OCI-LY1 (cell line): ENCODE data around the gene EXD3.

Experiments used
- H2AFZ ChIP-seq: fragments of 200-600 bp; sonication (generic), shearing (Covaris generic); 2 replicates; pipeline ENCODE4 v1.6.0; 2014; ENCODE audit warnings: antibody characterized with exemption, mild to moderate bottlenecking, low read length
- H3F3A ChIP-seq: fragments of 200-600 bp; sonication (generic), shearing (Covaris generic); 2 replicates; pipeline ENCODE4 v1.6.0; 2014; ENCODE audit warnings: mild to moderate bottlenecking, antibody characterized with exemption, low read length, moderate library complexity; ENCODE audit not compliant: insufficient read depth
- H3K27ac ChIP-seq: fragments of 200-600 bp; sonication (generic); 2 replicates; pipeline ENCODE4 v1.5.1; 2014; ENCODE audit warnings: low read length, mixed run types, mild to moderate bottlenecking, low read depth; ENCODE audit not compliant: poor library complexity, severe bottlenecking
- H3K27me3 ChIP-seq: fragments of 200-600 bp; sonication (generic); 2 replicates; pipeline ENCODE4 v1.6.0; 2014; ENCODE audit warnings: antibody characterized with exemption, mild to moderate bottlenecking, low read length, moderate library complexity; ENCODE audit not compliant: insufficient read depth
- H3K36me3 ChIP-seq: fragments of 200-600 bp; sonication (generic); 2 replicates; pipeline ENCODE4 v1.6.1; 2014; ENCODE audit warnings: mild to moderate bottlenecking, antibody characterized with exemption, low read length, moderate library complexity, mixed read lengths; ENCODE audit not compliant: insufficient read depth
- H3K4me1 ChIP-seq: fragments of 200-600 bp; sonication (generic); 2 replicates; pipeline ENCODE4 v1.5.1; 2014; ENCODE audit warnings: mild to moderate bottlenecking, low read length, moderate library complexity; ENCODE audit not compliant: insufficient read depth, severe bottlenecking
- H3K4me2 ChIP-seq: fragments of 200-600 bp; sonication (generic), shearing (Covaris generic); 2 replicates; pipeline ENCODE4 v1.6.1; 2014; ENCODE audit warnings: low read length
- H3K4me3 ChIP-seq: fragments of 200-600 bp; sonication (generic); 2 replicates; pipeline ENCODE4 v1.5.1; 2014; ENCODE audit warnings: low read length, low read depth, mild to moderate bottlenecking, mixed read lengths; ENCODE audit not compliant: poor library complexity, severe bottlenecking
- H3K79me2 ChIP-seq: fragments of 200-600 bp; shearing (Covaris generic); 2 replicates; pipeline ENCODE4 v1.6.1; 2016; ENCODE audit warnings: mixed run types, low read length, mixed read lengths; ENCODE audit not compliant: insufficient read depth
- H3K9ac ChIP-seq: fragments of 200-600 bp; sonication (generic), shearing (Covaris generic); 2 replicates; pipeline ENCODE4 v1.6.1; 2014; ENCODE audit warnings: mild to moderate bottlenecking, low read length, mixed read lengths
- H3K9me2 ChIP-seq: fragments of 200-600 bp; sonication (generic), shearing (Covaris generic); 2 replicates; pipeline ENCODE4 v1.6.1; 2014; ENCODE audit warnings: low read depth, mild to moderate bottlenecking, low read length, mixed read lengths
- H3K9me3 ChIP-seq: fragments of 200-600 bp; shearing (Covaris generic); 2 replicates; pipeline ENCODE4 v1.6.1; 2014; ENCODE audit warnings: low read length, mixed read lengths
- H4K20me1 ChIP-seq: fragments of 200-600 bp; sonication (generic), shearing (Covaris generic); 2 replicates; pipeline ENCODE4 v1.6.0; 2016; ENCODE audit warnings: mild to moderate bottlenecking, low read length; ENCODE audit not compliant: insufficient read depth
- EZH2 ChIP-seq: fragments of 200-600 bp; sonication (generic), shearing (Covaris generic); IDR thresholded peaks from 2 replicates; pipeline ENCODE4 v1.8.0; 2017; ENCODE audit warnings: borderline replicate concordance, mixed run types, mild to moderate bottlenecking, antibody characterized with exemption, low read length, moderate library complexity, mixed read lengths
- TF ChIP-seq, protein P1 (sequence below): fragments of 200-600 bp; sonication (generic), shearing (Covaris generic); IDR thresholded peaks from 2 replicates; pipeline ENCODE4 v1.5.1; 2017; ENCODE audit warnings: mild to moderate bottlenecking, antibody characterized with exemption, low read length, moderate library complexity, mixed read lengths

EXD3 gene

DNA sequence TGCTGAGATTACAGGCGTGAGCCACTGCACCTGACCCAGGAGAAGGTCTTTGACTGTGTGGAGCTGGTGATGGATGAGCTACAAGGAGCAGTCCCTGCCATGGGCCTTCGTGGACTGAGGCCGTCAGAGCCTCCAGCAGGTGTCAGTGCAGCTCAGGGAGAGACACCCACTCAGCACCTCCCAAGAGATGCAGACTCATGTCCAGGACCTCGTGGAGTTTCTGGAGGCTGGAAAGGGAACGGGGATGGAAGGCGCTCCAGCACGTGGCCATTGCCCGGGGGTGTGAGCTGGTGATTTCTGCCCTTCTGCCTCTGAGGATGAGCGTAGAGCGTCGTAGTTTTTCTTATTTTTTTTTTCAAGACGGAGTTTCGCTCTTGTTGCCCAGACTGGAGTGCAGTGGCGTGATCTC lies 136.0 kb downstream of the EXD3 start:
- no peaks in the 10 kb centered on the region for H4K20me1 ChIP-seq
- H3K9me2 ChIP-seq, result no peaks in the 10 kb centered on the region
- no peak for TF ChIP-seq EZH2
- TF ChIP-seq, protein P1, sequence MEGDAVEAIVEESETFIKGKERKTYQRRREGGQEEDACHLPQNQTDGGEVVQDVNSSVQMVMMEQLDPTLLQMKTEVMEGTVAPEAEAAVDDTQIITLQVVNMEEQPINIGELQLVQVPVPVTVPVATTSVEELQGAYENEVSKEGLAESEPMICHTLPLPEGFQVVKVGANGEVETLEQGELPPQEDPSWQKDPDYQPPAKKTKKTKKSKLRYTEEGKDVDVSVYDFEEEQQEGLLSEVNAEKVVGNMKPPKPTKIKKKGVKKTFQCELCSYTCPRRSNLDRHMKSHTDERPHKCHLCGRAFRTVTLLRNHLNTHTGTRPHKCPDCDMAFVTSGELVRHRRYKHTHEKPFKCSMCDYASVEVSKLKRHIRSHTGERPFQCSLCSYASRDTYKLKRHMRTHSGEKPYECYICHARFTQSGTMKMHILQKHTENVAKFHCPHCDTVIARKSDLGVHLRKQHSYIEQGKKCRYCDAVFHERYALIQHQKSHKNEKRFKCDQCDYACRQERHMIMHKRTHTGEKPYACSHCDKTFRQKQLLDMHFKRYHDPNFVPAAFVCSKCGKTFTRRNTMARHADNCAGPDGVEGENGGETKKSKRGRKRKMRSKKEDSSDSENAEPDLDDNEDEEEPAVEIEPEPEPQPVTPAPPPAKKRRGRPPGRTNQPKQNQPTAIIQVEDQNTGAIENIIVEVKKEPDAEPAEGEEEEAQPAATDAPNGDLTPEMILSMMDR, result peak; percentile 42
- H2AFZ ChIP-seq, result no peak overlapping the region
- no peak overlapping the region for H3K4me3 ChIP-seq
- no peaks in the 10 kb centered on the region for H3K4me1 ChIP-seq
- 0 out of 2 replicates have a peak, but pooled peaks cover 4% of the 10 kb centered on the region for H3F3A ChIP-seq
- no peak overlapping the region for H3K27ac ChIP-seq
- no peaks in the 10 kb centered on the region for H3K36me3 ChIP-seq
- H3K9ac ChIP-seq, result no peak overlapping the region
- H3K9me3 ChIP-seq, result no peaks in the 10 kb centered on the region
- H3K79me2 ChIP-seq, result no peaks in the 10 kb centered on the region
- H3K4me2 ChIP-seq, result no peak overlapping the region
- H3K27me3 ChIP-seq, result no peaks in the 10 kb centered on the region

DNA sequence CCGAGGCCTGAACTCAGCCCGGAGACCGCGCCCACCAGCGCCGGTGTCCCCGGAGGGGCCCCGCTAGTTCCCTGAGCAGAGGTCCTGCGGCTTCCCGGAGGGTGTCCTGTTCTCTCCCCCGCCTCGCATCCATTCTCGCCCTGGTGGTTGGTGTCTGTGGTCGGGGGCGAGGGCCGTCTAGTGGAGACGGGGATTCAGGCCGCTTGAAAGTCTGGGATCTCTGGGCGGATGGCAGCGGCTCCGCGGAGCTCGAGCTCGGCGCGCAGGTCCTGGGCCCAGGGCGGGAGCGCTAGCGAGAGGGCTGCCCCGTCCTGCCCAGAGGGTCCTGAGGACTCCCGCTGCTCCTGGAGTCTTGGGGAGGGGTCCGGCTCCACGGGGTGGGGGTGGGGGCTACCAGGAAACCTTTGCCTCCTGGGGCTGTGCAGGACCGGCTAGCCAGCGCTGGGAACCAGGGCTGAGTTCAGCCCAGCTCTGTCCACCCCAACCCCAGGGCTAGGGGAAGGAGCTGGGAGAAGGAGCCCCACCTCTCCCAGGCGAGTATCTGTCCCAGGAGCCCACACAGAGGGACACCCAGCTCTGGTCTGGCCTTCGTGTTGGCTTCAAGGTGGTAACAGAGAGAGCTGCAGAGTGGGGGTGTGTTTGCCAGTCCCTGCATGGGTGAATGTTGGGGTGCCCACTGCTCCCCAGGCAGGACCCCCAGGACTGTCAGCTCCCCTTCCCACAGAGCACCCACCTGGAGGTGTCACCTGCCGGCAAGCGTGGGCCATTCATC lies 141.4 kb downstream of the EXD3 start:
- H3K4me3 ChIP-seq, result no peak overlapping the region
- TF ChIP-seq EZH2, result no peak
- H3K9me3 ChIP-seq, result no peaks in the 10 kb centered on the region
- no peaks in the 10 kb centered on the region for H3K79me2 ChIP-seq
- H3K27me3 ChIP-seq, result no peaks in the 10 kb centered on the region
- H2AFZ ChIP-seq, result no peak overlapping the region
- H3K4me2 ChIP-seq, result no peak overlapping the region
- H3K4me1 ChIP-seq, result peaks cover 30% of the 10 kb centered on the region
- H3K27ac ChIP-seq, result no peak overlapping the region
- H4K20me1 ChIP-seq, result no peaks in the 10 kb centered on the region
- H3K9me2 ChIP-seq, result no peaks in the 10 kb centered on the region
- H3K9ac ChIP-seq, result no peak overlapping the region
- 0 out of 2 replicates have a peak, but pooled peaks cover 4% of the 10 kb centered on the region for H3F3A ChIP-seq
- H3K36me3 ChIP-seq, result no peaks in the 10 kb centered on the region

DNA sequence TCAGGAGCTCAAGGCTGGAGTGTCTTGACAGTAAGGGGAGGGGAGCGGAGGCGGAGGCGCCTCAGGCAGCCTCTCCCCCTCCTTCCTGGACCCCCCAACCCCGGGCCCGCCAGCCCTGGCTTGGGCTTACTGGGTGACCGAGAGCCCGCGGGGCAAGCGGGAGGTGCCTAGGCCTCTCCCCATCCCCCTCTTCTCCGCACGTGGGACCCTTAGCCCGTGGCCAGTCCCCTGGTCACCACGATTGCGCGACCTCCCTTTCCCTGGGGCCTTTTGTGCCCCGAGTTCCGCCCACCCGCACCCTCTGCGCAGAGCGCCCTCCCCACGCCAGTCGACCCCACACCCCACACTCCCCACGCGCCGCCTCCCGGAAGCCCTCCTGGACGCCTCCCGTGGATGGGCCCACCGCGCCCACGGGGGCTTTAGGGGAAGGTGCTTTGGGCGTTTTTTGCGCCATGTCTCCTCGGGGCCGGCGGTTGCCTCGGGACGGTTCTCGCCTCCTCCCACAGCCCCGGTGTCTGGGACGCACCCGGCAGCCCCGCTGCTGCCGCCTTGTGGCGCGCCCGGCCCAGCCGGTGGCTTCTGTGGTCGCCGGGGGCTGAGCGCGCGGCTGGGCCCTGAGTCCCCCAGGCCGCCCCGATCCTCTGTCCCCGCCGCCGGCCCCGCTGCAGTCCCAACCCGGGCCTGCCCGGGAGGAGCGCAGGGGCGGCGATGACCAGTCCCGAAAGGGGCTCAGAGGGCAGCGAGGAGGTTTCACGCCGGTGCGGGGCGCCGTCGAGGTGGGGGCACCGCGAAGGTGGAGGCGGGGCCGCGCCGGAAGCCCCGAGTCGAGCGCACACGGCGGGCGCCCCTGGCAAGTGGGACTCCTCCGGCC lies 142.3 kb downstream of the EXD3 start:
- 0 out of 2 replicates have a peak, but pooled peaks cover 4% of the 10 kb centered on the region for H3F3A ChIP-seq
- TF ChIP-seq, protein P1, result peak; percentile 64
- no peak for TF ChIP-seq EZH2
- H3K4me3 ChIP-seq, result peak overlapping the region; percentile 48
- H2AFZ ChIP-seq, result no peak overlapping the region
- no peaks in the 10 kb centered on the region for H3K36me3 ChIP-seq
- no peaks in the 10 kb centered on the region for H3K79me2 ChIP-seq
- no peaks in the 10 kb centered on the region for H3K9me2 ChIP-seq
- peak overlapping the region; percentile 72 for H3K4me2 ChIP-seq
- peak overlapping the region; percentile 43; the same call in 1 of the 2 replicates for H3K9ac ChIP-seq
- peaks cover 39% of the 10 kb centered on the region for H3K4me1 ChIP-seq
- H4K20me1 ChIP-seq, result no peaks in the 10 kb centered on the region
- no peaks in the 10 kb centered on the region for H3K27me3 ChIP-seq
- H3K9me3 ChIP-seq, result no peaks in the 10 kb centered on the region
- no peak overlapping the region for H3K27ac ChIP-seq
